GM12878 (cell line): ENCODE results near the gene NLGN3. TPM values are rescaled to one million over a fixed set of nuclear protein-coding genes. Genes with fewer than 3 reads are reported as not detected.

Experiments used
- ATAC-seq: fragments of 200-7000 bp; cut with Tn5 transposase; 3 replicates; pipeline ENCODE4 v1.9.1; 2020; ENCODE audit warnings: mild to moderate bottlenecking, moderate library complexity
- BruUV-seq: library from RNA; stranded (reverse); fragments of 400-500 nt; replicated peaks from 2 replicates; lab custom pipeline; 2021; lab: Mats Ljungman, UMichigan
- CTCF ChIA-PET: fragments of 300-600 bp; sonication (Branson Sonifier 250); formaldehyde crosslinking; extraction: SDS; loops from one replicate; lab custom pipeline; 2021; ENCODE audit warnings: inconsistent platforms; lab: Yijun Ruan, JAX
- POLR2A ChIA-PET: fragments of 350-600 bp; formaldehyde crosslinking; extraction: SDS; loops from one replicate; lab custom pipeline; 2021; ENCODE audit warnings: inconsistent platforms; lab: Charles Lee
- RAD21 ChIA-PET: fragments of 300-600 bp; sonication (Branson Sonifier 250); formaldehyde crosslinking; loops from one replicate; lab custom pipeline; 2023; ENCODE audit warnings: antibody characterized with exemption; ENCODE audit not compliant: unreplicated experiment; lab: Charles Lee
- SMC1A ChIA-PET: fragments of 300-600 bp; sonication (Branson Sonifier 250); formaldehyde crosslinking; loops from one replicate; lab custom pipeline; 2023; ENCODE audit not compliant: unreplicated experiment, uncharacterized antibody; lab: Charles Lee
- DNase-seq: peaks from one replicate; pipeline ENCODE4 v3.0.0-alpha.2; 2011; ENCODE audit warnings: low read depth, low spot score
- FAIRE-seq: peaks from 3 replicates; lab custom pipeline; 2011; peaks lifted over from hg19 to GRCh38; lab: Jason Lieb, UNC
- H2AFZ ChIP-seq: 2 replicates; pipeline ENCODE4 v1.6.0; 2011; ENCODE audit warnings: low read depth, low read length, control low read depth; ENCODE audit not compliant: control insufficient read depth
- H3K27ac ChIP-seq: 2 replicates; pipeline ENCODE4 v1.5.1; 2011; ENCODE audit warnings: control low read depth; ENCODE audit not compliant: control insufficient read depth, insufficient read depth
- H3K27me3 ChIP-seq, 2 experiments: replicated peaks in 1 of 2; 2 replicates each; pipeline versions ENCODE4 v1.6.0 to v1.6.1; 2011; ENCODE audit warnings: low read length in 1 of 2; ENCODE audit not compliant: control insufficient read depth in 2 of 2, insufficient read depth in 2 of 2
- H3K36me3 ChIP-seq, 2 experiments: 2 replicates each; pipeline ENCODE4 v1.5.1; 2011; ENCODE audit warnings: low read length in 1 of 2; ENCODE audit not compliant: control insufficient read depth in 2 of 2, insufficient read depth in 2 of 2
- H3K4me1 ChIP-seq: 2 replicates; pipeline ENCODE4 v1.6.1; 2011; ENCODE audit warnings: mild to moderate bottlenecking, low read length, moderate library complexity, mixed read lengths; ENCODE audit not compliant: control insufficient read depth, insufficient read depth
- H3K4me2 ChIP-seq: 2 replicates; pipeline ENCODE4 v1.6.0; 2011; ENCODE audit warnings: control low read depth; ENCODE audit not compliant: control insufficient read depth, insufficient read depth
- H3K4me3 ChIP-seq: fragments of 200-600 bp; sonication (generic); 2 replicates; pipeline ENCODE4 v1.5.1; 2016
- H3K79me2 ChIP-seq: 2 replicates; pipeline ENCODE4 v1.6.0; 2011; ENCODE audit warnings: low read length; ENCODE audit not compliant: control insufficient read depth, insufficient read depth
- H3K9ac ChIP-seq: 2 replicates; pipeline ENCODE4 v1.8.0; 2011; ENCODE audit warnings: low read length, control low read depth, mixed read lengths; ENCODE audit not compliant: control insufficient read depth, insufficient read depth
- H3K9me3 ChIP-seq: replicated peaks from 3 replicates; pipeline ENCODE4 v1.5.1; 2011; ENCODE audit warnings: mild to moderate bottlenecking, low read length; ENCODE audit not compliant: control insufficient read depth, insufficient read depth
- H4K20me1 ChIP-seq: 2 replicates; pipeline ENCODE4 v1.6.0; 2011; ENCODE audit not compliant: control insufficient read depth, insufficient read depth
- BMI1 ChIP-seq: fragments of 450-650 bp; IDR thresholded peaks from 2 replicates; pipeline ENCODE4 v1.6.1; 2016; ENCODE audit warnings: mild to moderate bottlenecking, moderate library complexity, borderline replicate concordance
- IKZF1 ChIP-seq: fragments of 450-650 bp; conservative IDR thresholded peaks from 2 replicates; pipeline ENCODE4 v1.6.1; 2017; ENCODE audit warnings: antibody characterized with exemption, mild to moderate bottlenecking
- POLR2A ChIP-seq: IDR thresholded peaks from 2 replicates; pipeline ENCODE4 v1.6.1; 2011; ENCODE audit warnings: low read depth, mild to moderate bottlenecking, low read length
- POLR2AphosphoS2 ChIP-seq: IDR thresholded peaks from 2 replicates; pipeline ENCODE4 v1.6.1; 2011; ENCODE audit warnings: low read depth, mild to moderate bottlenecking, low read length, improper control_type of control experiment, moderate library complexity
- SIN3A ChIP-seq: IDR thresholded peaks from 2 replicates; pipeline ENCODE4 v1.6.1; 2012; ENCODE audit warnings: low read depth, low read length, improper control_type of control experiment
- SMAD5 ChIP-seq: IDR thresholded peaks from 2 replicates; pipeline ENCODE4 v1.6.1; 2016; ENCODE audit warnings: antibody characterized with exemption, low read depth
- ZZZ3 ChIP-seq: IDR thresholded peaks from 2 replicates; pipeline ENCODE4 v1.6.1; 2011; ENCODE audit warnings: low read depth; ENCODE audit not compliant: control insufficient read depth, insufficient read length
- WGBS: methylation state at CpG from one replicate; pipeline ENCODE4 v1.1.6; 2016; ENCODE audit warnings: low lambda C conversion rate; ENCODE audit not compliant: insufficient replicate concordance, insufficient coverage; ENCODE audit errors: missing lambda C conversion rate; 5-methylcytosine and 5-hydroxymethylcytosine counted together
- in situ Hi-C: fragments of 300-500 bp; cut with MboI; formaldehyde crosslinking; loops from 9 replicates; pipeline ENCODE4 v1.14.3; 2018; ENCODE audit warnings: mixed read lengths
- intact Hi-C: fragments of 100-400 bp; cut with micrococcal nuclease; formaldehyde crosslinking; loops from one replicate; pipeline ENCODE4 v1.14.2; 2022; ENCODE audit not compliant: unreplicated experiment
- polyA plus RNA-seq, 11 experiments: library from polyadenylated mRNA; depleted of rRNA in 4 of 11; unstranded in 6 of 11; stranded (reverse) in 5 of 11; fragments of >200 nt; fragmentation: Nextera tagmentation in 4 of 11; fragmentation: Illumina TruSeq in 1 of 11; extraction: Ambion mirVana in 4 of 11; extraction: Trizol in 1 of 11; gene quantifications; 1 replicate in 1 of 11; 2 replicates in 10 of 11; pipeline versions ENCODE4 v1.2.1 to v1.2.3, GENCODE V29; 2011 to 2016; ENCODE audit warnings: inconsistent platforms in 2 of 11, missing spikeins in 2 of 11, low read depth in 1 of 11
- total RNA-seq, 4 experiments: library from RNA; depleted of rRNA in 3 of 4; stranded (reverse); fragments of >200 nt in 3 of 4; fragmentation: Illumina TruSeq in 1 of 4; extraction: Trizol in 1 of 4; gene quantifications; 2 replicates each; pipeline versions ENCODE4 v1.2.1 to v1.2.3, GENCODE V29; 2013 to 2021
- TF ChIP-seq, protein P1 (sequence below): fragments of 450-650 bp; IDR thresholded peaks from 2 replicates; pipeline ENCODE4 v1.6.1; 2014; ENCODE audit warnings: mild to moderate bottlenecking

Gene NLGN3
- total and polyA plus RNA-seq, 10 of the 15 experiments (the other 5 are each of a cell fraction or from before 2014, with no cell fraction given), result 0.07 to 0.73 (median 0.28) TPM

DNA sequence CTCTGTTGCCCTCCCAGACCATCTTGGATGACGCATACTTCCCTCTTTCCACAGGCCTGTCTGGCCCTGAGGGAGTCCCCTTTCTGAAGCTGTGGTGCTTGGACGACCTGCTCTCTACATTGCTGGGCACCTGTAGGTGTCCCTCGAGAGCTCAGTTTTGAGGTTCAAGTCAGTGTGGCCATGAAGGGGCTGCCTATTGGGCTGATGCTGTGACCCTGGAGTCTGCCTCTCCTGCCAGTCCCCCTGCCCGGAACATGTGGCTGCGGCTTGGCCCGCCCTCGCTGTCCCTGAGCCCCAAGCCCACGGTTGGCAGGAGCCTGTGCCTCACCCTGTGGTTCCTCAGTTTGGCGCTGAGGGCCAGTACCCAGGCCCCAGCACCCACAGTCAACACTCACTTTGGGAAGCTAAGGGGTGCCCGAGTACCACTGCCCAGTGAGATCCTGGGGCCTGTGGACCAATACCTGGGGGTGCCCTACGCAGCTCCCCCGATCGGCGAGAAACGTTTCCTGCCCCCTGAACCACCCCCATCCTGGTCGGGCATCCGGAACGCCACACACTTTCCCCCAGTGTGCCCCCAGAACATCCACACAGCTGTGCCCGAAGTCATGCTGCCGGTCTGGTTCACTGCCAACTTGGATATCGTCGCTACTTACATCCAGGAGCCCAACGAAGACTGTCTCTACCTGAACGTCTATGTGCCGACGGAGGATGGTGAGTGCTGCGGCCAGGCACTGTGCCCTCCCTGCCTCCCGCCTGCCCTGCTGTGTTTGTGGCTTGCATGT, 3.0 kb downstream of the NLGN3 start:
- ATAC-seq (no peak), DNase-seq (no peak), FAIRE-seq (no peak)
- 66% methylated on average over 22 of the region's 28 CpGs for WGBS
- in situ Hi-C loops (no loop called here), intact Hi-C loops (no loop called here)
- Histone ChIP-seq H3K9me3 (no peaks in the 10 kb centered on the region), H3K9ac (no peak overlapping the region), H3K36me3 (no peaks in the 10 kb centered on the region), H3K4me3 (no peak overlapping the region), H3K79me2 (no peaks in the 10 kb centered on the region), H3K27ac (no peak overlapping the region), H2AFZ (no peak overlapping the region), H3K4me2 (no peak overlapping the region), H3K4me1 (no peaks in the 10 kb centered on the region; the same call in 1 of the 2 replicates), H3K27me3 (no peaks in the 10 kb centered on the region), H4K20me1 (no peaks in the 10 kb centered on the region)
- no TSS peak for BruUV-seq
- SMC1A ChIA-PET, result no interaction called here
- TF ChIP-seq SIN3A (no peak), POLR2A (0 out of 2 replicates have a peak, but pooled peaks have one; percentile 36), POLR2AphosphoS2 (no peak), IKZF1 (no peak), ZZZ3 (no peak), BMI1 (no peak), SMAD5 (no peak)
- TF ChIP-seq, protein P1, sequence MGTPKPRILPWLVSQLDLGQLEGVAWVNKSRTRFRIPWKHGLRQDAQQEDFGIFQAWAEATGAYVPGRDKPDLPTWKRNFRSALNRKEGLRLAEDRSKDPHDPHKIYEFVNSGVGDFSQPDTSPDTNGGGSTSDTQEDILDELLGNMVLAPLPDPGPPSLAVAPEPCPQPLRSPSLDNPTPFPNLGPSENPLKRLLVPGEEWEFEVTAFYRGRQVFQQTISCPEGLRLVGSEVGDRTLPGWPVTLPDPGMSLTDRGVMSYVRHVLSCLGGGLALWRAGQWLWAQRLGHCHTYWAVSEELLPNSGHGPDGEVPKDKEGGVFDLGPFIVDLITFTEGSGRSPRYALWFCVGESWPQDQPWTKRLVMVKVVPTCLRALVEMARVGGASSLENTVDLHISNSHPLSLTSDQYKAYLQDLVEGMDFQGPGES, result no peak
- CTCF ChIA-PET, result no interaction called here
- POLR2A ChIA-PET, result interaction anchor here (0.6 kb wide), 1 partner anchor 13 kb away, joined by 4 read pairs; no protein-coding TSS in a partner anchor
- RAD21 ChIA-PET, result no interaction called here
